Ishikawa (cell line): ENCODE results near the gene CEP83.

Source experiments
- CEBPB ChIP-seq: IDR thresholded peaks from 2 replicates; pipeline ENCODE4 v1.6.1; 2012
- CREB1 ChIP-seq: IDR thresholded peaks from 2 replicates; pipeline ENCODE4 v1.6.1; 2012; ENCODE audit warnings: low read depth
- EGR1 ChIP-seq: IDR thresholded peaks from 2 replicates; pipeline ENCODE4 v1.6.1; 2012
- EP300 ChIP-seq: IDR thresholded peaks from 2 replicates; pipeline ENCODE4 v1.6.1; 2012; ENCODE audit warnings: borderline replicate concordance
- FOXM1 ChIP-seq: IDR thresholded peaks from 2 replicates; pipeline ENCODE4 v1.6.1; 2012; ENCODE audit warnings: low read depth, borderline replicate concordance
- NFIC ChIP-seq: IDR thresholded peaks from 2 replicates; pipeline ENCODE4 v1.6.1; 2012
- RAD21 ChIP-seq: IDR thresholded peaks from 2 replicates; pipeline ENCODE4 v1.6.1; 2012; ENCODE audit warnings: low read depth
- TAF1 ChIP-seq: IDR thresholded peaks from 2 replicates; pipeline ENCODE4 v1.6.1; 2012; ENCODE audit warnings: low read depth, mild to moderate bottlenecking
- TCF12 ChIP-seq: IDR thresholded peaks from 2 replicates; pipeline ENCODE4 v1.6.1; 2012; ENCODE audit warnings: low read depth
- TEAD4 ChIP-seq: IDR thresholded peaks from 2 replicates; pipeline ENCODE4 v1.6.1; 2012
- YY1 ChIP-seq: IDR thresholded peaks from 2 replicates; pipeline ENCODE4 v1.6.1; 2012; ENCODE audit warnings: low read depth
- ZBTB7A ChIP-seq: IDR thresholded peaks from 2 replicates; pipeline ENCODE4 v1.6.1; 2012; ENCODE audit warnings: low read depth
- TF ChIP-seq, protein P1 (sequence below): IDR thresholded peaks from 2 replicates; pipeline ENCODE4 v1.6.1; 2012; ENCODE audit warnings: low read depth, mild to moderate bottlenecking
- TF ChIP-seq, protein P2 (sequence below): IDR thresholded peaks from 2 replicates; pipeline ENCODE4 v1.6.1; 2012
- TF ChIP-seq, protein P3 (sequence below): IDR thresholded peaks from 2 replicates; pipeline ENCODE4 v1.6.1; 2012

Gene CEP83

DNA sequence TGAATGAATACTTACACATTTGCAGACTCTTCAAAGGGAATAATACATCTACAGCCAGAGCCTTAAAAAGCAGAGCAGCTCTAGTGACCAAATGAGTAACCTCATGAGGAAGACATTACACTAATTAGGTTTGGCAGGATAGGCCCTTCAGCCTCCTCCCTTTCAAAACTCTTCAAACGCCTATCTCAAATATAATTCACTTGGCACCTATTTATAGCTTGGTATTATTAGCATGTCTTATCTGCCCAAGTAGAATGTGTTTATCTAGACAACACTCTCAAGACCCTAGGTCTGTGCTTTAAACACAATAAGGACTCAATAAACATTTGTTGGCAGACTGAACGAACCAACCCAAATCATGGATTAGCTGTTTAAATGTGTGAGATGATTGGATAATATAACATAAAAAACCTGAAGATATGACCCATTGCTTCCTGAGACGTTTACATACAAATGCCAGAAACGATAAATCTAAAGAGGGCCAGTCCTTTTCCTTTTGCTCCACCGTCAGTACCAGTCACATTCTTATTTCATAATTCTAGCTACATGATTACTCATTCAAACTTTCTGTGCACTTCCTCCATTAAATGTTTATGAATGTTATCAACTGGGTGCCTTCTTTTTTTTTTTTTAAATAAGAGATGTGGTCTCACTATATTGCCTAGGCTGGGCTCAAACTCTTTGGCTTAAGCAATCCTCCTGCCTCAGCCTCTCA, 123.3 kb downstream of the CEP83 start:
- no peak for TF ChIP-seq CREB1
- no peak for TF ChIP-seq NFIC
- TF ChIP-seq ZBTB7A, result no peak
- no peak for TF ChIP-seq YY1
- no peak for TF ChIP-seq CEBPB
- no peak for TF ChIP-seq TEAD4
- TF ChIP-seq EGR1, result no peak

DNA sequence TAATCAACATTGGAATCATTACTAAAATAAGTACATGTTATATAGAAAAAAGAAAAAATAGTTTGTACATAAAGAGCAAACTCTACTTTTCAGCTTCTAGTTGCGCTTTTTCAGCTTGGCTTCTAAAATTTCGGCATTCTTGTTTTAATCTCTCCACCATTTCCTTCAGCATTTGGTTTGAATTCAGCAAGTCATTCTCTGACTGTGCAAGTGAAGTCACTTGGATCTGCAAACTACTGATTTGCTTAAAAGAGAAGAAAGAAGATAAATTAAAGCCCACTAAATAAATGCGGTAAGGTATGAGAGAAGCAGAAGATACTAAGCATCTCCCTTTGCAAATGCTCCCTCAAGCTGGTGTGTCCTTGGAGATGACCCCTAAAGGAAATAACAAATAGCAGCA, 126.3 kb downstream of the CEP83 start:
- no peak for TF ChIP-seq EGR1
- no peak for TF ChIP-seq NFIC
- no peak for TF ChIP-seq TAF1
- TF ChIP-seq FOXM1, result no peak
- TF ChIP-seq ZBTB7A, result no peak
- TF ChIP-seq, protein P1, sequence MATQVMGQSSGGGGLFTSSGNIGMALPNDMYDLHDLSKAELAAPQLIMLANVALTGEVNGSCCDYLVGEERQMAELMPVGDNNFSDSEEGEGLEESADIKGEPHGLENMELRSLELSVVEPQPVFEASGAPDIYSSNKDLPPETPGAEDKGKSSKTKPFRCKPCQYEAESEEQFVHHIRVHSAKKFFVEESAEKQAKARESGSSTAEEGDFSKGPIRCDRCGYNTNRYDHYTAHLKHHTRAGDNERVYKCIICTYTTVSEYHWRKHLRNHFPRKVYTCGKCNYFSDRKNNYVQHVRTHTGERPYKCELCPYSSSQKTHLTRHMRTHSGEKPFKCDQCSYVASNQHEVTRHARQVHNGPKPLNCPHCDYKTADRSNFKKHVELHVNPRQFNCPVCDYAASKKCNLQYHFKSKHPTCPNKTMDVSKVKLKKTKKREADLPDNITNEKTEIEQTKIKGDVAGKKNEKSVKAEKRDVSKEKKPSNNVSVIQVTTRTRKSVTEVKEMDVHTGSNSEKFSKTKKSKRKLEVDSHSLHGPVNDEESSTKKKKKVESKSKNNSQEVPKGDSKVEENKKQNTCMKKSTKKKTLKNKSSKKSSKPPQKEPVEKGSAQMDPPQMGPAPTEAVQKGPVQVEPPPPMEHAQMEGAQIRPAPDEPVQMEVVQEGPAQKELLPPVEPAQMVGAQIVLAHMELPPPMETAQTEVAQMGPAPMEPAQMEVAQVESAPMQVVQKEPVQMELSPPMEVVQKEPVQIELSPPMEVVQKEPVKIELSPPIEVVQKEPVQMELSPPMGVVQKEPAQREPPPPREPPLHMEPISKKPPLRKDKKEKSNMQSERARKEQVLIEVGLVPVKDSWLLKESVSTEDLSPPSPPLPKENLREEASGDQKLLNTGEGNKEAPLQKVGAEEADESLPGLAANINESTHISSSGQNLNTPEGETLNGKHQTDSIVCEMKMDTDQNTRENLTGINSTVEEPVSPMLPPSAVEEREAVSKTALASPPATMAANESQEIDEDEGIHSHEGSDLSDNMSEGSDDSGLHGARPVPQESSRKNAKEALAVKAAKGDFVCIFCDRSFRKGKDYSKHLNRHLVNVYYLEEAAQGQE, result no peak
- no peak for TF ChIP-seq RAD21
- no peak for TF ChIP-seq EP300
- no peak for TF ChIP-seq CREB1
- TF ChIP-seq, protein P2, sequence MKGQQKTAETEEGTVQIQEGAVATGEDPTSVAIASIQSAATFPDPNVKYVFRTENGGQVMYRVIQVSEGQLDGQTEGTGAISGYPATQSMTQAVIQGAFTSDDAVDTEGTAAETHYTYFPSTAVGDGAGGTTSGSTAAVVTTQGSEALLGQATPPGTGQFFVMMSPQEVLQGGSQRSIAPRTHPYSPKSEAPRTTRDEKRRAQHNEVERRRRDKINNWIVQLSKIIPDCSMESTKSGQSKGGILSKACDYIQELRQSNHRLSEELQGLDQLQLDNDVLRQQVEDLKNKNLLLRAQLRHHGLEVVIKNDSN, result no peak
- TF ChIP-seq, protein P3, sequence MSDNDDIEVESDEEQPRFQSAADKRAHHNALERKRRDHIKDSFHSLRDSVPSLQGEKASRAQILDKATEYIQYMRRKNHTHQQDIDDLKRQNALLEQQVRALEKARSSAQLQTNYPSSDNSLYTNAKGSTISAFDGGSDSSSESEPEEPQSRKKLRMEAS, result no peak
- TF ChIP-seq TCF12, result no peak
- no peak for TF ChIP-seq YY1
- no peak for TF ChIP-seq CEBPB
- TF ChIP-seq TEAD4, result no peak

DNA sequence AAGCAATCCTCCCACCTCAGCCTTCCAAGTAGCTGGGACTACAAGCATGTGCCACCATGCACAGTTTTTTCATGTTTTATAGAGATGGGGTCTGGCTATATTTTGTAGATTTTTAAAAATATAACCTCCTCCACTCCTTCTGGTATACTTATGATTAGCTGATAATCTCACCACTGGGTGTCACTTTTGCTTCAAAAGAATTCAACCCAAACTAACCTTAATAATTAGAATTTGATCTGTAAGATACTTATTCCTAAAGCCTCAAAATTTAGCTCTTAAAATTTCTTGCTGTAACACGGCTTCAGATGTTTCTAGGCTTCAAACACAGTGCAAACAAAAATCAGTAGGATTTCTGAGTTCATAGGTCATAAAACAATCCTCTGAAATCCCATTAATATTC, 130.3 kb downstream of the CEP83 start:
- no peak for TF ChIP-seq FOXM1
- TF ChIP-seq TCF12, result no peak
- TF ChIP-seq CEBPB, result no peak
- TF ChIP-seq, protein P2, result no peak
- TF ChIP-seq, protein P3, result no peak
- TF ChIP-seq TAF1, result no peak
- TF ChIP-seq TEAD4, result no peak
- TF ChIP-seq RAD21, result no peak
- TF ChIP-seq, protein P1, result no peak

DNA sequence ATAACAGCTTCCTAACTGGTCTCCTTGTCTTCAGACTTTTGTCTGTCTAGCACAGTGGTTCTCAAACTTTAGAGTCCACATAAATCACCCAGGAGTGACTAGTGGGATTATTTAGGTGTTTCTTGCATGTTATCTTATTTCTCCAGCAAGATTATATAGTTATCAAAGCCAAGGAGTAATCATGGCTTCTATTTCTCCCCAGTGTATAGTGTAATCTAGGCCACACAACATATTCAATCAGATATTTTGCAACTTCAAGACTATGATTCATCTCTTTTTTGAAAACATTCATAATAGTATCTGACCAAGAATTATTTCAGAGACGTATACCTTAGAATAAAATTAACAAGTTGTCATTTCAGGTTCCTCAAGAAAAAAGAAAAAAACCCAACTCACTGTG, 131.9 kb downstream of the CEP83 start:
- TF ChIP-seq ZBTB7A (no peak), NFIC (no peak), TCF12 (no peak), TAF1 (no peak), CEBPB (no peak), YY1 (no peak), EGR1 (no peak), FOXM1 (no peak), EP300 (no peak)
- TF ChIP-seq, protein P1, result no peak

DNA sequence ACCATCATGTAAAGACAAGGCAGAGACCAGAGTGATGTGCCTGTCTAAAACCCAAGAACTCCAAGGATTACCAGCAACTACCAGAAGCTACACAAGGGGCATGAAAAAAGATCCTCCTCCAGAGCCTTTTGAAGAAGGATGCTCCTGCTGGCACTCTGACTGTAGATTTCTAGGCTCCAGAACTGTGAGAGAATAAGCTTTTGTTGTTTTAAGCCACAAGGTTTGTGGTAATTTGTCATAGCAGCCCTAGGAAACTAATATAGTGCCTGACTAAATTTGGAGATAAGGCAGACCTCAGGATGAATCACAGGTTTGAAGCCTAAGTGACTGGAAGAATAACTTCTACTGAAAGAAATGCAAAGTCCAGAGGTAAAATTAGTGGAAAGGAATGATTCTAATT, 132.9 kb downstream of the CEP83 start:
- no peak for TF ChIP-seq ZBTB7A
- TF ChIP-seq FOXM1, result no peak
- no peak for TF ChIP-seq YY1
- no peak for TF ChIP-seq CEBPB
- no peak for TF ChIP-seq CREB1
- TF ChIP-seq TEAD4, result no peak
- no peak for TF ChIP-seq EP300
- TF ChIP-seq, protein P1, result no peak
- TF ChIP-seq, protein P2, result no peak
- TF ChIP-seq, protein P3, result no peak
- TF ChIP-seq NFIC, result no peak
- no peak for TF ChIP-seq TAF1
- TF ChIP-seq TCF12, result no peak
- TF ChIP-seq EGR1, result no peak
